ENCODE data around the gene USHBP1. TPM values are rescaled to one million over a fixed set of nuclear protein-coding genes. Genes with fewer than 3 reads are reported as not detected.

Gene USHBP1
- polyA plus RNA-seq, 2 of the 4 experiments (the other 2 are of a cell fraction) = 0.03 TPM; not detected in 1

DNA sequence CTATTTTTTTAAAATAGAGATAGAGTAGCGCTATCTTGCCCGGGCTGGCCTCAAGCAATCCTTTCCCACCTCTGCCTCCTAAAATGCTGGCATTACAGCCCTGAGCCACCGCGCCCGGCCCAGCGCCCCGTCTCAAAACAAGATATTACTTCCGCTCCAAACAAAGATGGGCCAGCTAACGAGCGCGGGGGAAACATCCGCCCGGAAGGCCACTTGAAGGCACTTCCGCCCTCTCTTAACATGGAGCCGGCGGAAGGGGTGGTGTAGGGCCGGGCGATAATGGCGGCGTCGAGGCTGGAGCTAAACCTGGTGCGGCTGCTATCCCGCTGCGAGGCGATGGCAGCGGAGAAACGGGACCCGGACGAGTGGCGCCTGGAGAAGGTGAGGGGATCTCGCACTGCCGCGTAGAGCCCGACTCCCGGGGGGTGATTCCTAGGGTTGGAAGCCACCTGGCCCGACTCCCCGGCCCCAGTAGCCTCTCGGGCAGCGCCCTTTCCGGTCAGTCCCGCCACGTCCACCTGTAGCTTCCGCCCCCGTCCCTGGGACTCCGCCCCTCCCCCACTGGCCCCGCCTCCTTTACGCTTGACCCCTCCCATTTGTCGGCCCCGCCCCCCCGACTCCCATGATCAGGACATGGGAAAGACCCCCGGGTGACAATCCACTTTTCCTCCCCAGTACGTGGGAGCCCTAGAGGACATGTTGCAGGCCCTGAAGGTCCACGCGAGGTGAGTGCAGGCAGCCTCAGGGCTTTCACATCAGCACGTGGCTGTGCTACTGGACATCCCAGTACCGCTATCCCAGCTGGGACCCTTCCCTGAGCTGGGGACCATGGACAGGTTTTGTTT lies 49.2 kb downstream of the USHBP1 start, which contains the start of gene USE1 (continued):
- no peak for TF ChIP-seq HOXB13 (CRISPR knock-in tag; IDR thresholded peaks at IDR 0.05; ENCODE audit: low read depth)
- TF ChIP-seq, protein P1, sequence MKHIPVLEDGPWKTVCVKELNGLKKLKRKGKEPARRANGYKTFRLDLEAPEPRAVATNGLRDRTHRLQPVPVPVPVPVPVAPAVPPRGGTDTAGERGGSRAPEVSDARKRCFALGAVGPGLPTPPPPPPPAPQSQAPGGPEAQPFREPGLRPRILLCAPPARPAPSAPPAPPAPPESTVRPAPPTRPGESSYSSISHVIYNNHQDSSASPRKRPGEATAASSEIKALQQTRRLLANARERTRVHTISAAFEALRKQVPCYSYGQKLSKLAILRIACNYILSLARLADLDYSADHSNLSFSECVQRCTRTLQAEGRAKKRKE (CRISPR knock-in tag; IDR thresholded peaks at IDR 0.05; ENCODE audit: low read depth) = no peak
- TF ChIP-seq POLR2A (IDR thresholded peaks at IDR 0.05; ENCODE audit: low read length) = peak; percentile 66
- no peak for TF ChIP-seq ZC3H11A (IDR thresholded peaks at IDR 0.05)
- peak; percentile 83 for TF ChIP-seq MAX (IDR thresholded peaks at IDR 0.05)
- TF ChIP-seq, protein P2, sequence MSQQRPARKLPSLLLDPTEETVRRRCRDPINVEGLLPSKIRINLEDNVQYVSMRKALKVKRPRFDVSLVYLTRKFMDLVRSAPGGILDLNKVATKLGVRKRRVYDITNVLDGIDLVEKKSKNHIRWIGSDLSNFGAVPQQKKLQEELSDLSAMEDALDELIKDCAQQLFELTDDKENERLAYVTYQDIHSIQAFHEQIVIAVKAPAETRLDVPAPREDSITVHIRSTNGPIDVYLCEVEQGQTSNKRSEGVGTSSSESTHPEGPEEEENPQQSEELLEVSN (IDR thresholded peaks at IDR 0.05; ENCODE audit: borderline replicate concordance, low read depth) = no peak
- TF ChIP-seq MAZ (IDR thresholded peaks at IDR 0.05; ENCODE audit: borderline replicate concordance, low read depth, low read length) = no peak
- no peak for TF ChIP-seq SMC3 (IDR thresholded peaks at IDR 0.05)
- no peak for TF ChIP-seq NFE2L2 (conservative IDR thresholded peaks at IDR 0.05; ENCODE audit: low read length)
- TF ChIP-seq EHMT2 (IDR thresholded peaks at IDR 0.05; ENCODE audit: low read depth) = no peak
- TF ChIP-seq ZSCAN20 (CRISPR knock-in tag; IDR thresholded peaks at IDR 0.05) = no peak
- TF ChIP-seq KDM1A (IDR thresholded peaks at IDR 0.05; ENCODE audit: low read depth) = no peak
- no peak for TF ChIP-seq HOXB5 (CRISPR knock-in tag; IDR thresholded peaks at IDR 0.05)
- no peak for TF ChIP-seq TFCP2L1 (CRISPR knock-in tag; IDR thresholded peaks at IDR 0.05)
- peak; percentile 58; the same call in 2 of the 3 replicates for TF ChIP-seq BCL3 (IDR thresholded peaks at IDR 0.05)

GRCh38 chr19:17214508-17215126 lies 49.9 kb downstream of the USHBP1 start:
- peak overlapping the region; percentile 97 for H3K27ac ChIP-seq
- ChIA-PET CTCF (interaction anchor here (0.9 to 1.6 kb wide), 4 partner anchors 10 to 68 kb away, joined by 3 to 4 read pairs (median 4); no protein-coding TSS in a partner anchor), POLR2A (interaction anchor here (0.9 to 2.1 kb wide), 9 partner anchors 12 to 554 kb away, joined by 3 to 18 read pairs (median 5); partner anchors contain the start of genes BABAM1, OCEL1 and TMEM38A)
- ATAC-seq = no peak
- H3K4me3 ChIP-seq = peak overlapping the region; percentile 60
- WGBS (ENCODE audit: missing lambda C conversion rate) = 26% methylated on average over 15 of the region's 16 CpGs
- TF ChIP-seq NFE2L2 (conservative IDR thresholded peaks at IDR 0.05; ENCODE audit: low read length) (no peak), HOXB13 (CRISPR knock-in tag; IDR thresholded peaks at IDR 0.05; ENCODE audit: low read depth) (no peak), CHD2 (IDR thresholded peaks at IDR 0.05; ENCODE audit: low read length, partially characterized antibody) (no peak), RCOR1 (IDR thresholded peaks at IDR 0.05; ENCODE audit: low read depth, low read length) (no peak), BCL3 (IDR thresholded peaks at IDR 0.05) (no peak), PHF8 (IDR thresholded peaks at IDR 0.05; ENCODE audit: borderline replicate concordance, low read depth) (no peak), EHF (CRISPR knock-in tag; IDR thresholded peaks at IDR 0.05) (no peak), RAD21 (conservative IDR thresholded peaks at IDR 0.05 in 1 of 2, IDR thresholded peaks at IDR 0.05 in 1 of 2) (no peak), GATA3 (IDR thresholded peaks at IDR 0.05; ENCODE audit: borderline replicate concordance) (no peak), ESRRA (IDR thresholded peaks at IDR 0.05; ENCODE audit: borderline replicate concordance, low read length) (no peak), ZSCAN20 (CRISPR knock-in tag; IDR thresholded peaks at IDR 0.05) (no peak), RFX5 (IDR thresholded peaks at IDR 0.05) (no peak), TP53 (CRISPR knock-in tag; IDR thresholded peaks at IDR 0.05) (no peak), JUNB (IDR thresholded peaks at IDR 0.05) (no peak), TFCP2L1 (CRISPR knock-in tag; IDR thresholded peaks at IDR 0.05) (no peak)
- TF ChIP-seq, protein P3, sequence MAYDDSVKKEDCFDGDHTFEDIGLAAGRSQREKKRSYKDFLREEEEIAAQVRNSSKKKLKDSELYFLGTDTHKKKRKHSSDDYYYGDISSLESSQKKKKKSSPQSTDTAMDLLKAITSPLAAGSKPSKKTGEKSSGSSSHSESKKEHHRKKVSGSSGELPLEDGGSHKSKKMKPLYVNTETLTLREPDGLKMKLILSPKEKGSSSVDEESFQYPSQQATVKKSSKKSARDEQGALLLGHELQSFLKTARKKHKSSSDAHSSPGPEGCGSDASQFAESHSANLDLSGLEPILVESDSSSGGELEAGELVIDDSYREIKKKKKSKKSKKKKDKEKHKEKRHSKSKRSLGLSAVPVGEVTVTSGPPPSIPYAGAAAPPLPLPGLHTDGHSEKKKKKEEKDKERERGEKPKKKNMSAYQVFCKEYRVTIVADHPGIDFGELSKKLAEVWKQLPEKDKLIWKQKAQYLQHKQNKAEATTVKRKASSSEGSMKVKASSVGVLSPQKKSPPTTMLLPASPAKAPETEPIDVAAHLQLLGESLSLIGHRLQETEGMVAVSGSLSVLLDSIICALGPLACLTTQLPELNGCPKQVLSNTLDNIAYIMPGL (CRISPR knock-in tag; IDR thresholded peaks at IDR 0.05; ENCODE audit: borderline replicate concordance) = no peak
- FAIRE-seq = no peak
- H3K9me3 ChIP-seq = no peaks in the 10 kb centered on the region
- H3K4me1 ChIP-seq = peaks cover 9% of the 10 kb centered on the region; the same call in 1 of the 3 replicates
- H3K4me2 ChIP-seq = peak overlapping the region; percentile 93
- no peak for DNase-seq (ENCODE audit: low read depth in 1 of 2, low spot score in 1 of 2)
